ENCODE measurements around the gene MYOC.
"Not testable (repeated sequence)": the region's sequence is repeated elsewhere in the genome, so short reads cannot be mapped to it uniquely, and the experiment has no call there.

MYOC gene

GRCh38 chr1:171652234-171652822, at the start of gene MYOC:
TSS of gene MYOC (minus strand) at chr1:171652688. CDS start at chr1:171652611, 77 bp downstream.
- Histone ChIP-seq H3K9ac (ENCODE audit: low read depth, low read length) (no peak within 1 kb of the TSS), H3K4me1 (ENCODE audit: control insufficient read depth, insufficient read depth, low read length) (peaks cover 8% of the 10 kb centered on the region), H3K4me3 (ENCODE audit: low read depth, low read length) (no peak within 1 kb of the TSS), H3K27me3 (ENCODE audit: control insufficient read depth, insufficient read depth, low read length) (peaks cover 7% of the 10 kb centered on the region), H3K9me3 (ENCODE audit: control insufficient read depth, insufficient read depth, low read length) (no peaks in the 10 kb centered on the region), H3K36me3 (ENCODE audit: control insufficient read depth, insufficient read depth, low read length) (no peaks in the 10 kb centered on the region)

- Histone ChIP-seq H3K9ac (ENCODE audit: low read depth, low read length) (no peak overlapping the region), H3K36me3 (ENCODE audit: control insufficient read depth, insufficient read depth, low read length) (no peaks in the 10 kb centered on the region), H3K4me1 (ENCODE audit: control insufficient read depth, insufficient read depth, low read length) (no peaks in the 10 kb centered on the region), H3K9me3 (ENCODE audit: control insufficient read depth, insufficient read depth, low read length) (peaks cover 3% of the 10 kb centered on the region), H3K27me3 (ENCODE audit: control insufficient read depth, insufficient read depth, low read length) (no peaks in the 10 kb centered on the region), H3K4me3 (ENCODE audit: low read depth, low read length) (no peak overlapping the region)
Observed at GRCh38 chr1:171699531-171699930, 47.0 kb upstream of the MYOC start.

- not testable (repeated sequence) for H3K4me1 ChIP-seq (ENCODE audit: control insufficient read depth, insufficient read depth, low read length); H3K27me3 ChIP-seq (ENCODE audit: control insufficient read depth, insufficient read depth, low read length); H3K9ac ChIP-seq (ENCODE audit: low read depth, low read length); H3K9me3 ChIP-seq (ENCODE audit: control insufficient read depth, insufficient read depth, low read length); H3K36me3 ChIP-seq (ENCODE audit: control insufficient read depth, insufficient read depth, low read length); H3K4me3 ChIP-seq (ENCODE audit: low read depth, low read length)
Observed at GRCh38 chr1:171695772-171696171, 43.3 kb upstream of the MYOC start.

- H3K9ac ChIP-seq (ENCODE audit: low read depth, low read length); H3K9me3 ChIP-seq (ENCODE audit: control insufficient read depth, insufficient read depth, low read length); H3K27me3 ChIP-seq (ENCODE audit: control insufficient read depth, insufficient read depth, low read length); H3K4me3 ChIP-seq (ENCODE audit: low read depth, low read length); H3K4me1 ChIP-seq (ENCODE audit: control insufficient read depth, insufficient read depth, low read length); H3K36me3 ChIP-seq (ENCODE audit: control insufficient read depth, insufficient read depth, low read length): not testable (repeated sequence)
Observed at GRCh38 chr1:171693541-171693940, 41.1 kb upstream of the MYOC start.

GRCh38 chr1:171683870-171684269, 31.4 kb upstream of the MYOC start:
- Histone ChIP-seq H3K27me3 (ENCODE audit: control insufficient read depth, insufficient read depth, low read length) (no peaks in the 10 kb centered on the region), H3K9me3 (ENCODE audit: control insufficient read depth, insufficient read depth, low read length) (no peaks in the 10 kb centered on the region), H3K36me3 (ENCODE audit: control insufficient read depth, insufficient read depth, low read length) (no peaks in the 10 kb centered on the region), H3K4me1 (ENCODE audit: control insufficient read depth, insufficient read depth, low read length) (no peaks in the 10 kb centered on the region), H3K9ac (ENCODE audit: low read depth, low read length) (no peak overlapping the region), H3K4me3 (ENCODE audit: low read depth, low read length) (no peak overlapping the region)

GRCh38 chr1:171680339-171680738, 27.9 kb upstream of the MYOC start:
- Histone ChIP-seq H3K4me3 (ENCODE audit: low read depth, low read length) (no peak overlapping the region), H3K9me3 (ENCODE audit: control insufficient read depth, insufficient read depth, low read length) (no peaks in the 10 kb centered on the region), H3K9ac (ENCODE audit: low read depth, low read length) (no peak overlapping the region), H3K4me1 (ENCODE audit: control insufficient read depth, insufficient read depth, low read length) (no peaks in the 10 kb centered on the region), H3K36me3 (ENCODE audit: control insufficient read depth, insufficient read depth, low read length) (no peaks in the 10 kb centered on the region), H3K27me3 (ENCODE audit: control insufficient read depth, insufficient read depth, low read length) (no peaks in the 10 kb centered on the region)

GRCh38 chr1:171676823-171677222, 24.3 kb upstream of the MYOC start:
- Histone ChIP-seq H3K9me3 (ENCODE audit: control insufficient read depth, insufficient read depth, low read length) (no peaks in the 10 kb centered on the region), H3K36me3 (ENCODE audit: control insufficient read depth, insufficient read depth, low read length) (no peaks in the 10 kb centered on the region), H3K27me3 (ENCODE audit: control insufficient read depth, insufficient read depth, low read length) (no peaks in the 10 kb centered on the region), H3K4me3 (ENCODE audit: low read depth, low read length) (no peak overlapping the region), H3K9ac (ENCODE audit: low read depth, low read length) (no peak overlapping the region), H3K4me1 (ENCODE audit: control insufficient read depth, insufficient read depth, low read length) (no peaks in the 10 kb centered on the region)

GRCh38 chr1:171674431-171675405, 22.2 kb upstream of the MYOC start:
- H3K4me1 ChIP-seq (ENCODE audit: control insufficient read depth, insufficient read depth, low read length), result no peaks in the 10 kb centered on the region
- H3K9ac ChIP-seq (ENCODE audit: low read depth, low read length), result no peak overlapping the region
- no peaks in the 10 kb centered on the region for H3K27me3 ChIP-seq (ENCODE audit: control insufficient read depth, insufficient read depth, low read length)
- no peaks in the 10 kb centered on the region for H3K36me3 ChIP-seq (ENCODE audit: control insufficient read depth, insufficient read depth, low read length)
- no peak overlapping the region for H3K4me3 ChIP-seq (ENCODE audit: low read depth, low read length)
- no peaks in the 10 kb centered on the region for H3K9me3 ChIP-seq (ENCODE audit: control insufficient read depth, insufficient read depth, low read length)

GRCh38 chr1:171670739-171671138, 18.3 kb upstream of the MYOC start:
- Histone ChIP-seq H3K27me3 (ENCODE audit: control insufficient read depth, insufficient read depth, low read length) (no peaks in the 10 kb centered on the region), H3K9me3 (ENCODE audit: control insufficient read depth, insufficient read depth, low read length) (no peaks in the 10 kb centered on the region), H3K36me3 (ENCODE audit: control insufficient read depth, insufficient read depth, low read length) (no peaks in the 10 kb centered on the region), H3K4me1 (ENCODE audit: control insufficient read depth, insufficient read depth, low read length) (no peaks in the 10 kb centered on the region), H3K9ac (ENCODE audit: low read depth, low read length) (no peak overlapping the region), H3K4me3 (ENCODE audit: low read depth, low read length) (no peak overlapping the region)

- no peak overlapping the region for H3K4me3 ChIP-seq (ENCODE audit: low read depth, low read length)
- H3K27me3 ChIP-seq (ENCODE audit: control insufficient read depth, insufficient read depth, low read length), result no peaks in the 10 kb centered on the region
- H3K9ac ChIP-seq (ENCODE audit: low read depth, low read length), result no peak overlapping the region
- H3K9me3 ChIP-seq (ENCODE audit: control insufficient read depth, insufficient read depth, low read length), result no peaks in the 10 kb centered on the region
- no peaks in the 10 kb centered on the region for H3K36me3 ChIP-seq (ENCODE audit: control insufficient read depth, insufficient read depth, low read length)
- no peaks in the 10 kb centered on the region for H3K4me1 ChIP-seq (ENCODE audit: control insufficient read depth, insufficient read depth, low read length)
Observed at GRCh38 chr1:171668372-171668771, 15.9 kb upstream of the MYOC start.

- Histone ChIP-seq H3K4me1 (ENCODE audit: control insufficient read depth, insufficient read depth, low read length) (no peaks in the 10 kb centered on the region), H3K9me3 (ENCODE audit: control insufficient read depth, insufficient read depth, low read length) (no peaks in the 10 kb centered on the region), H3K4me3 (ENCODE audit: low read depth, low read length) (no peak overlapping the region), H3K9ac (ENCODE audit: low read depth, low read length) (no peak overlapping the region), H3K36me3 (ENCODE audit: control insufficient read depth, insufficient read depth, low read length) (no peaks in the 10 kb centered on the region), H3K27me3 (ENCODE audit: control insufficient read depth, insufficient read depth, low read length) (no peaks in the 10 kb centered on the region)
Observed at GRCh38 chr1:171666114-171666769, 13.8 kb upstream of the MYOC start.

Measured in iPS-15b (cell line).